ENCODE measurements around the gene SPEG.

SPEG gene

DNA sequence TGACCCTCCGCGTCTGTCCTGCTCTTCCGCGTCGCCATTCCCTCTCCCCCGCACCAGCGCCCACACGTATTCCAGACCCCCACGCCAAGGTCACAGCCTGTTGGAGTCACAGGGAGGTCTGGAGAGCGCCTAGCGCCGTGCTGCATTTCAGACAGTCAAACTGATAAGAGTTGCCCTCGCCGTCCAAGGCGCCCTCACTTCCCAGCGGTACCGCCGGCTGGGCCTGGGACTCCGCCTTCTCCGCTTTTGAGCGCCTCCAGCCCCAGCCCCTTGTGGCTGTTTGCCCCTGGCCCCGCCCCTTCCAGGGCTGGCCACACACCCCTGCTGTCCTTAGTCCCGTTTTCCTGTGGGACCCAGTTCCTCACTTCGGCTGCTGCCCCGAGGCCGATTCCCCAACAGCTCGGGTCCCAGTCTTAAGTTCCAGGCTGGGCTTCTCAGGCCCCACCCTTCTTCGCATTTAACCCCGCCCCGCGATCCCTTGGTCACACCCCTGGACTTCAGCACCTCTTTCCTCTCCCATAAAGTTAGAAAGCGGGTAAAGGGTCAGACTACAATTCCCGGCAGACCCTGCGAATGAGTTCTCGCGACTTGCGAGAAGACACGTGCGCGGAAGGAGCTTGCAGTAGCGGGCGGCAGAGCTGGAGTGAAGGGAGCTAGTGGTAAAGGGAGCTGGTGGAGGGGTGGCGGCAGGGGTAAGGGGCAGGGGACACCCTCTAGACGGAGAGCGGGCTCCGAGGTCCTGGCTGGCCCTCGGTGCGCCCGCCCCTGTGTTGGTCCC, 63.8 kb downstream of the SPEG start, which contains the start of gene GMPPA:
Gene GMPPA, plus strand, starts transcription at position 612 of the 778 bp plus-strand sequence. CDS start 1,085 bp downstream, outside the sequence.
- H3K27ac ChIP-seq (replicated peaks): peak within 1 kb of the TSS; percentile 67
- peak; percentile 95 to 98 for DNase-seq (ENCODE audit: low read depth in 1 of 2, low spot score in 1 of 2)
- H3K27me3 ChIP-seq (ENCODE audit: insufficient read depth, poor library complexity, severe bottlenecking): peaks cover 43% of the 10 kb centered on the region
- H3K4me3 ChIP-seq (replicated peaks; ENCODE audit: insufficient read depth, low read length): peak within 1 kb of the TSS; percentile 81
- no peak for TF ChIP-seq CTCF (IDR thresholded peaks at IDR 0.05; ENCODE audit: insufficient read depth, low read length)
- TF ChIP-seq SPI1 (IDR thresholded peaks at IDR 0.05; ENCODE audit: borderline replicate concordance, low read depth): peak; percentile 15; the same call in 1 of the 2 replicates
- TF ChIP-seq, protein P1, sequence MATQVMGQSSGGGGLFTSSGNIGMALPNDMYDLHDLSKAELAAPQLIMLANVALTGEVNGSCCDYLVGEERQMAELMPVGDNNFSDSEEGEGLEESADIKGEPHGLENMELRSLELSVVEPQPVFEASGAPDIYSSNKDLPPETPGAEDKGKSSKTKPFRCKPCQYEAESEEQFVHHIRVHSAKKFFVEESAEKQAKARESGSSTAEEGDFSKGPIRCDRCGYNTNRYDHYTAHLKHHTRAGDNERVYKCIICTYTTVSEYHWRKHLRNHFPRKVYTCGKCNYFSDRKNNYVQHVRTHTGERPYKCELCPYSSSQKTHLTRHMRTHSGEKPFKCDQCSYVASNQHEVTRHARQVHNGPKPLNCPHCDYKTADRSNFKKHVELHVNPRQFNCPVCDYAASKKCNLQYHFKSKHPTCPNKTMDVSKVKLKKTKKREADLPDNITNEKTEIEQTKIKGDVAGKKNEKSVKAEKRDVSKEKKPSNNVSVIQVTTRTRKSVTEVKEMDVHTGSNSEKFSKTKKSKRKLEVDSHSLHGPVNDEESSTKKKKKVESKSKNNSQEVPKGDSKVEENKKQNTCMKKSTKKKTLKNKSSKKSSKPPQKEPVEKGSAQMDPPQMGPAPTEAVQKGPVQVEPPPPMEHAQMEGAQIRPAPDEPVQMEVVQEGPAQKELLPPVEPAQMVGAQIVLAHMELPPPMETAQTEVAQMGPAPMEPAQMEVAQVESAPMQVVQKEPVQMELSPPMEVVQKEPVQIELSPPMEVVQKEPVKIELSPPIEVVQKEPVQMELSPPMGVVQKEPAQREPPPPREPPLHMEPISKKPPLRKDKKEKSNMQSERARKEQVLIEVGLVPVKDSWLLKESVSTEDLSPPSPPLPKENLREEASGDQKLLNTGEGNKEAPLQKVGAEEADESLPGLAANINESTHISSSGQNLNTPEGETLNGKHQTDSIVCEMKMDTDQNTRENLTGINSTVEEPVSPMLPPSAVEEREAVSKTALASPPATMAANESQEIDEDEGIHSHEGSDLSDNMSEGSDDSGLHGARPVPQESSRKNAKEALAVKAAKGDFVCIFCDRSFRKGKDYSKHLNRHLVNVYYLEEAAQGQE (IDR thresholded peaks at IDR 0.05; ENCODE audit: insufficient replicate concordance, low read depth): peak; percentile 70
- peak; percentile 95 for TF ChIP-seq POLR2AphosphoS5 (IDR thresholded peaks at IDR 0.05; ENCODE audit: low read depth)
- peak; percentile 14; the same call in 1 of the 2 replicates for TF ChIP-seq GABPA (IDR thresholded peaks at IDR 0.05; ENCODE audit: low read depth)

DNA sequence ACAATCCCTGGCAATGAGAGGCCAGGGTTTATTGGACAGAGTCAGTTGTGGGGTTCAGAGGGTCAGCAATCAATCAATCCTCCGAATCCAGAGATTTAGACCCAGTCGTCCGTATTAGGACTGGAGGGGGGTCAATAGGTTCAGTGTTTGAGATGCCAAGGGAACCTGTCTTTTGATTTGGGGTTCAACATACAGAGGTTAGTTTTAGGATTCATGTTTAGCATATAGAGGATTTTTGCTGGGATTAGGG, 64.3 kb downstream of the SPEG start:
- no peak for DNase-seq (ENCODE audit: low read depth in 1 of 2, low spot score in 1 of 2)
- Histone ChIP-seq H3K27ac (replicated peaks) (peak overlapping the region; percentile 67), H3K4me3 (replicated peaks; ENCODE audit: insufficient read depth, low read length) (peak overlapping the region; percentile 81), H3K27me3 (ENCODE audit: insufficient read depth, poor library complexity, severe bottlenecking) (peaks cover 38% of the 10 kb centered on the region)
- TF ChIP-seq GABPA (IDR thresholded peaks at IDR 0.05; ENCODE audit: low read depth) (no peak), SPI1 (IDR thresholded peaks at IDR 0.05; ENCODE audit: borderline replicate concordance, low read depth) (no peak), POLR2AphosphoS5 (IDR thresholded peaks at IDR 0.05; ENCODE audit: low read depth) (no peak), CTCF (IDR thresholded peaks at IDR 0.05; ENCODE audit: insufficient read depth, low read length) (no peak)
- TF ChIP-seq, protein P1 (IDR thresholded peaks at IDR 0.05; ENCODE audit: insufficient replicate concordance, low read depth): no peak

DNA sequence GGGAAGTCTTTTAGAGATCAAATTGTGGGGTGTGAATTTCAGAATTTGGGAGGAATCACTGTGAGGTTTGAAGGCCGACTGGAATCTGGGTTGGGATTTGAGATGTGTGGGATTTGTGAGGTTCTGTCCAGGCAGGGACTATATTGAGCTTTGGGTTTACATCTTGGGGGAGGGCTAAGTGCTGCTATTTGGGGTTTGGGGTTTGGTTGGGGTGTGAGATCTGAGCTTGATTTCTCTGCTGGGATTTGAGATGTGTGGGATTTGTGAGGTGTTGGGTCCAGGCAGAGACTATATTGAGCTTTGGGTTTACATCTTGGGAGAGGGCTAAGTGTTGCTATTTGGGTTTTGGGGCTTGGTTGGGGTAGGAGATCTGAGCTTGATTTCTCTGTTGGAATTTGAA, 64.9 kb downstream of the SPEG start:
- Histone ChIP-seq H3K27ac (replicated peaks) (no peak overlapping the region), H3K27me3 (ENCODE audit: insufficient read depth, poor library complexity, severe bottlenecking) (peaks cover 34% of the 10 kb centered on the region), H3K4me3 (replicated peaks; ENCODE audit: insufficient read depth, low read length) (peak overlapping the region; percentile 81)
- DNase-seq (ENCODE audit: low read depth in 1 of 2, low spot score in 1 of 2): no peak
- TF ChIP-seq SPI1 (IDR thresholded peaks at IDR 0.05; ENCODE audit: borderline replicate concordance, low read depth): no peak
- no peak for TF ChIP-seq POLR2AphosphoS5 (IDR thresholded peaks at IDR 0.05; ENCODE audit: low read depth)
- TF ChIP-seq CTCF (IDR thresholded peaks at IDR 0.05; ENCODE audit: insufficient read depth, low read length): no peak
- TF ChIP-seq GABPA (IDR thresholded peaks at IDR 0.05; ENCODE audit: low read depth): no peak
- TF ChIP-seq, protein P1 (IDR thresholded peaks at IDR 0.05; ENCODE audit: insufficient replicate concordance, low read depth): no peak
